GM23248 (cell line): ENCODE results near the gene GOLGA3. TPM values are rescaled to one million over a fixed set of nuclear protein-coding genes. Genes with fewer than 3 reads are reported as not detected.
"Not testable (repeated sequence)": the region's sequence is repeated elsewhere in the genome, so short reads cannot be mapped to it uniquely, and the experiment has no call there.

ENCODE experiments used
- DNase-seq: peaks from one replicate; pipeline ENCODE4 v3.0.0-alpha.2; 2015
- H2AFZ ChIP-seq: fragments of 200-600 bp; sonication (generic); 2 replicates; pipeline ENCODE4 v1.6.1; 2016; ENCODE audit warnings: antibody characterized with exemption
- H3F3A ChIP-seq: fragments of 200-600 bp; sonication (generic); 2 replicates; pipeline ENCODE4 v1.6.1; 2016; ENCODE audit warnings: mild to moderate bottlenecking, antibody characterized with exemption, mixed run types; ENCODE audit not compliant: insufficient read depth
- H3K27ac ChIP-seq: fragments of 200-600 bp; sonication (generic); 2 replicates; pipeline ENCODE4 v1.5.1; 2016; ENCODE audit warnings: mild to moderate bottlenecking
- H3K27me3 ChIP-seq: fragments of 200-600 bp; sonication (generic); replicated peaks from 2 replicates; pipeline ENCODE4 v1.6.1; 2016; ENCODE audit warnings: mild to moderate bottlenecking; ENCODE audit not compliant: insufficient read depth
- H3K36me3 ChIP-seq: fragments of 200-600 bp; sonication (generic); 2 replicates; pipeline ENCODE4 v1.6.1; 2016; ENCODE audit warnings: low read depth, mild to moderate bottlenecking
- H3K4me1 ChIP-seq: fragments of 200-600 bp; sonication (generic); 2 replicates; pipeline ENCODE4 v1.6.1; 2016; ENCODE audit warnings: mild to moderate bottlenecking; ENCODE audit not compliant: insufficient read depth
- H3K4me2 ChIP-seq: fragments of 200-600 bp; sonication (generic); one replicate; pipeline ENCODE4 v1.6.1; 2016; ENCODE audit warnings: mild to moderate bottlenecking; ENCODE audit not compliant: unreplicated experiment
- H3K4me3 ChIP-seq: fragments of 200-600 bp; sonication (generic); 2 replicates; pipeline ENCODE4 v1.5.1; 2016; ENCODE audit warnings: mild to moderate bottlenecking
- H3K79me2 ChIP-seq: fragments of 200-600 bp; sonication (generic); 2 replicates; pipeline ENCODE4 v1.6.1; 2016; ENCODE audit warnings: mild to moderate bottlenecking; ENCODE audit not compliant: insufficient read depth
- H3K9ac ChIP-seq: fragments of 200-600 bp; sonication (generic); 2 replicates; pipeline ENCODE4 v1.6.1; 2016; ENCODE audit warnings: mild to moderate bottlenecking
- H3K9me2 ChIP-seq: fragments of 200-600 bp; sonication (generic); 2 replicates; pipeline ENCODE4 v1.6.1; 2016; ENCODE audit warnings: mixed run types, mild to moderate bottlenecking, moderate library complexity; ENCODE audit not compliant: insufficient read depth
- H3K9me3 ChIP-seq: fragments of 200-600 bp; sonication (generic); one replicate; pipeline ENCODE4 v1.6.1; 2017; ENCODE audit warnings: low read depth
- H4K20me1 ChIP-seq: fragments of 200-600 bp; sonication (generic); 2 replicates; pipeline ENCODE4 v1.6.0; 2016; ENCODE audit not compliant: insufficient read depth
- EZH2 ChIP-seq: fragments of 200-600 bp; sonication (generic); IDR thresholded peaks from 2 replicates; pipeline ENCODE4 v1.6.1; 2018; ENCODE audit warnings: antibody characterized with exemption, mild to moderate bottlenecking; ENCODE audit not compliant: insufficient read depth, poor library complexity, severe bottlenecking
- EZH2phosphoT487 ChIP-seq: fragments of 200-600 bp; sonication (generic); IDR thresholded peaks from 2 replicates; pipeline ENCODE4 v1.6.1; 2018; ENCODE audit warnings: antibody characterized with exemption, moderate library complexity, mild to moderate bottlenecking, low read depth; ENCODE audit not compliant: insufficient read depth
- WGBS, 2 experiments: methylation state at CpG; one replicate each; pipeline ENCODE4 v1.1.6; 2015 to 2017; ENCODE audit warnings: low lambda C conversion rate in 2 of 2, low coverage in 1 of 2; ENCODE audit errors: missing lambda C conversion rate in 2 of 2; 5-methylcytosine and 5-hydroxymethylcytosine counted together
- in situ Hi-C: fragments of 300-500 bp; cut with MboI; formaldehyde crosslinking; loops from 2 replicates; pipeline ENCODE4 v1.15.0; 2020
- polyA plus RNA-seq: library from polyadenylated mRNA; unstranded; fragments of >200 nt; fragmentation: Nextera tagmentation; extraction: Ambion mirVana; gene quantifications from 2 replicates; pipeline ENCODE4 v1.2.1, GENCODE V29; 2016
- total RNA-seq: library from RNA; depleted of rRNA; stranded (reverse); fragments of >200 nt; shearing (Covaris generic); gene quantifications from 2 replicates; pipeline ENCODE4 v1.2.3, GENCODE V29; 2014

GOLGA3 gene
- total and polyA plus RNA-seq, 2 experiments from 2014 or later = 38.1 to 118 TPM

DNA sequence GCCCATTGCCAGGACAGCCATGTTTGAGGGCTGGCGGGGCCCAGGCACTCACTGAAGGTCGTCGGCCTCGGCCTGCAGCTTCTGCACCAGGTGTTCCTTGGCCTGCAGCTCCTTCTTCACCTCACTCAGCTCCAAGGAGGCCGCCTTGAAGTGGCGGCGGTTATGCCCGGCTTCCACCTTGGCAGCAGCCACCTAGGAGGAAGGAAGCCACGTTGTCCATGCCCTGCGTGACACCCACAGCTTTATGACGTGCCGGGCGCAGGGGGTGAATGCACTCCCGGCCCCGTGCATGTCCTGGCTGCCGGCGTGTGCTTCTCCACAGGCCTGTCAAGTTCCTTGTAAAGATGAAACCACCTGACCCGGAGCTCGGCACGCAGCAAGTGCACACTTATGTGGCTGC is 51.1 kb downstream of the GOLGA3 start:
- H3K79me2 ChIP-seq = peaks cover 60% of the 10 kb centered on the region
- no peaks in the 10 kb centered on the region for H3K4me1 ChIP-seq
- H4K20me1 ChIP-seq = no peaks in the 10 kb centered on the region
- H3K36me3 ChIP-seq = peaks cover 55% of the 10 kb centered on the region
- H3F3A ChIP-seq = peaks cover under 1% of the 10 kb centered on the region; the same call in 1 of the 2 replicates
- no peaks in the 10 kb centered on the region for H3K27me3 ChIP-seq
- H3K4me3 ChIP-seq = no peak overlapping the region
- DNase-seq = no peak
- in situ Hi-C loops = no loop called here
- 95% methylated on average over 20 of the region's 20 CpGs for WGBS, 2 experiments
- no peak for TF ChIP-seq EZH2phosphoT487
- TF ChIP-seq EZH2 = no peak
- no peaks in the 10 kb centered on the region for H3K9me3 ChIP-seq
- no peak overlapping the region for H3K9ac ChIP-seq
- no peaks in the 10 kb centered on the region for H3K9me2 ChIP-seq
- no peak overlapping the region for H2AFZ ChIP-seq
- no peak overlapping the region for H3K4me2 ChIP-seq
- H3K27ac ChIP-seq = no peak overlapping the region

DNA sequence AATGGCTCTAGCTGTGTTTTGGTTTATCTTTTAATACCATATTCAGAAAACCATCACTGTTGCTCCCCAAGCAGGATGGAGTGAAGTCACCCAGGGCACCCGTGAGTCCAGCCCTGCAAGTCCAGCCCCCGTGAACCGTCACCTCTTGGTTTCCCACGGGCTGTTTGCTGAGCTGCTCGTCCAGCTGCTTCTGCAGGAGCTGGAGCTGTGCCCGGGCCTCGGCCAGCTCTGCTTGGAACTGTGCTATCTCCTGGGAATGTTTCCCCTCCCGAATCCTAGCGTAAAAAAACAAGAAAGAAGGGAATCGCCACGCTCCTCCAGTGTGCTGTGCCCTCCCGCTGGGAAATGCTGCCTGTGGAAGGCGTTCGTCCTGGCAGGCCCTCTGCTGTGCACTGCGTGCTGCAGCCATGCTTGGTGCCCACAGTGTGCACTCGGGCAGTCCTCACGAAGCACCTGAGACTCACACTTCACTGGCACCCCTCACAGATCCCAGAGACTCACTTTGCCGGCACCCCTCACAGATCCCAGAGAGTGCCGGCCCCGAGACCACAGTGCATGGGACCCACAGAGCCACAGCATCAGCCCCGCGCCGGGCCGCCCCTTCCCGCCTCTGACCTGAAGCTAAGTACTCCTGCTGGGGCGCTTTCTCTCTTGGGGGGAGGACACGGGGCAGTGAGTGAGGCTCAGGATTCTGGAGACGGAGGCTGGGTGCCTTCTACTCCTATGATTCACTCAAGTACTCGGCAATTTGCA is 51.7 kb downstream of the GOLGA3 start:
- no peaks in the 10 kb centered on the region for H3K9me2 ChIP-seq
- H3K4me2 ChIP-seq = no peak overlapping the region
- H3K27me3 ChIP-seq = no peaks in the 10 kb centered on the region
- no peak for TF ChIP-seq EZH2
- no peak for TF ChIP-seq EZH2phosphoT487
- no peaks in the 10 kb centered on the region for H3K9me3 ChIP-seq
- no peak for DNase-seq
- H3K4me3 ChIP-seq = no peak overlapping the region
- no peaks in the 10 kb centered on the region for H3K4me1 ChIP-seq
- WGBS, 2 experiments = 93 to 94% methylated on average over 29 of the region's 29 CpGs
- no peaks in the 10 kb centered on the region for H4K20me1 ChIP-seq
- in situ Hi-C loops = no loop called here
- no peak overlapping the region for H3K9ac ChIP-seq
- no peak overlapping the region for H3K27ac ChIP-seq
- no peak overlapping the region for H2AFZ ChIP-seq
- peaks cover 7% of the 10 kb centered on the region; the same call in 1 of the 2 replicates for H3F3A ChIP-seq
- H3K79me2 ChIP-seq = peaks cover 56% of the 10 kb centered on the region
- H3K36me3 ChIP-seq = peaks cover 59% of the 10 kb centered on the region

DNA sequence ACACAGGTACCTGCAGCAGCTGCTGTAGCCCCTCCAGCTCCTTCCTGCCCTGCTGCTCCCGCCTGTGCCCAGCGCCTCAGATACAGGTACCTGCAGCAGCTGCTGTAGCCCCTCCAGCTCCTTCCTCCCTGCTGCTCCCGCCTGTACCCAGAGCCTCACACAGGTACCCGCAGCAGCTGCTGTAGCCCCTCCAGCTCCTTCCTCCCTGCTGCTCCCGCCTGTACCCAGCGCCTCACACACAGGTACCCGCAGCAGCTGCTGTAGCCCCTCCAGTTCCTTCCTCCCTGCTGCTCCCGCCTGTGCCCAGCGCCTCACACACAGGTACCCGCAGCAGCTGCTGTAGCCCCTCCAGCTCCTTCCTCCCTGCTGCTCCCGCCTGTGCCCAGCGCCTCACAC is 52.4 kb downstream of the GOLGA3 start:
- H3K9me2 ChIP-seq, H4K20me1 ChIP-seq, DNase-seq, H3K9ac ChIP-seq, H3K27ac ChIP-seq, in situ Hi-C loops, H3K4me3 ChIP-seq, H3K4me2 ChIP-seq, H3K9me3 ChIP-seq, H3K27me3 ChIP-seq, H3K4me1 ChIP-seq, H2AFZ ChIP-seq: not testable (repeated sequence)
- Histone ChIP-seq H3K36me3 (peaks cover 67% of the 10 kb centered on the region), H3F3A (peaks cover 13% of the 10 kb centered on the region; the same call in 1 of the 2 replicates), H3K79me2 (peaks cover 56% of the 10 kb centered on the region)
- WGBS, 2 experiments = 86 to 100% methylated on average over 2 to 12 of the region's 12 CpGs

DNA sequence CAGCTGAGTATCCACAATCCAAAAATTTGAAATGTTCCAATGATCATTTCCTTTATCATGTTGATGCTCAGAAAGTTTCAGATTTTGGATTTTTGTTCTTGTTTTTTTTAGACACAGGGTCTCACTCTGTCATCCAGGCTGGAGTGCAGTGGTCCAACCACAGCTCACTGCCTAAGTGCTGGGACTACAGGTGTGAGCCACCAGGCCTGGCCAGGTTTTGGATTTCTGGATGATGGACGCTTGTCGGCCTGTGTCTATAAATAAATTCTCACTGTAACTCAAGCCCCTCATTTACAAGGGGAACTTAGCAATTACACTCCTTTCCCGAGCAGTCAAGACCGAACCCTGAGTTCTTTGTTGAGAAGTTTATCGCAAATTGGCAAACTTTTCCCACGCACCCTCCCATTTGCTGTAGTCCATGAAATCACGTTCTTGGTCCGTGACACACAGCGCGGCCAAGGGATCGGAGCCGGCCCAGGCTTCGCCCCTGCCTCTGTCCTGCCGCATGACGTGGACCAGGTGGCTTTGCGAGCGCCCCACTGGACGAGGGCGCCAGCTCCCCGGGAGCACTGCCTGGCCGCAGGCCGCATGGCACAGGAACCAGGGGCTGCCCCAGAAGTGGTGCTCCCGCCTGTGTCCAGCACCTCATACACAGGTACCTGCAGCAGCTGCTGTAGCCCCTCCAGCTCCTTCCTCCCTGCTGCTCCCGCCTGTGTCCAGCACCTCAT is 53.0 kb downstream of the GOLGA3 start:
- H3K4me1 ChIP-seq = no peaks in the 10 kb centered on the region
- no peaks in the 10 kb centered on the region for H4K20me1 ChIP-seq
- H3K79me2 ChIP-seq = peaks cover 58% of the 10 kb centered on the region
- H3K9me2 ChIP-seq = no peaks in the 10 kb centered on the region
- H2AFZ ChIP-seq = no peak overlapping the region
- H3K9me3 ChIP-seq = no peaks in the 10 kb centered on the region
- peaks cover 70% of the 10 kb centered on the region for H3K36me3 ChIP-seq
- TF ChIP-seq EZH2 = no peak
- TF ChIP-seq EZH2phosphoT487 = no peak
- WGBS, 2 experiments = 97% methylated on average over 22 to 23 of the region's 24 CpGs
- no peak for DNase-seq
- H3K4me3 ChIP-seq = no peak overlapping the region
- H3K27ac ChIP-seq = no peak overlapping the region
- no peaks in the 10 kb centered on the region for H3K27me3 ChIP-seq
- H3F3A ChIP-seq = peaks cover 19% of the 10 kb centered on the region; the same call in 1 of the 2 replicates
- H3K4me2 ChIP-seq = no peak overlapping the region
- in situ Hi-C loops = no loop called here
- H3K9ac ChIP-seq = no peak overlapping the region
